ENCODE results near the gene NEK5. TPM values are rescaled to one million over a fixed set of nuclear protein-coding genes. Genes with fewer than 3 reads are reported as not detected.

NEK5 gene
- total and polyA plus RNA-seq, 2 of the 8 experiments (the other 6 are each of a cell fraction or from before 2014, with no cell fraction given): 0.12 to 0.35 TPM

GRCh38 chr13:52118595-52118994 lies 10.3 kb downstream of the NEK5 start (continued):
- TF ChIP-seq TEAD4 (IDR thresholded peaks at IDR 0.05; ENCODE audit: low read depth, low read length) (no peak), TBP (IDR thresholded peaks at IDR 0.05; ENCODE audit: low read depth, low read length) (no peak), RAD21 (IDR thresholded peaks at IDR 0.05 in 1 of 2, conservative IDR thresholded peaks at IDR 0.05 in 1 of 2; ENCODE audit: low read depth in 2 of 2, low read length in 2 of 2) (no peak), CREB1 (IDR thresholded peaks at IDR 0.05) (no peak)

All from H1 (cell line).